ENCODE data around the gene GRID1.

- TF ChIP-seq CTCF (IDR thresholded peaks at IDR 0.05) (no peak), POLR2A (IDR thresholded peaks at IDR 0.05) (no peak), EP300 (IDR thresholded peaks at IDR 0.05; ENCODE audit: low read depth) (no peak)
Observed at GRCh38 chr10:86397120-86397519, 30.5 kb upstream of the GRID1 start.
